HG03571 (cell line): ENCODE results near the gene PPP1R13B.
"Not testable (repeated sequence)": the region's sequence is repeated elsewhere in the genome, so short reads cannot be mapped to it uniquely, and the experiment has no call there.

Source experiments
- ATAC-seq: cut with Tn5 transposase; IDR thresholded peaks from one replicate; pipeline ENCODE4 v1.9.1; 2021; ENCODE audit not compliant: unreplicated experiment

Gene PPP1R13B

GRCh38 chr14:103859416-103860202 is 12.2 kb upstream of the PPP1R13B start:
- ATAC-seq: no peak

GRCh38 chr14:103858063-103858781 is 10.8 kb upstream of the PPP1R13B start:
- no peak for ATAC-seq

GRCh38 chr14:103857256-103857655 is 9.9 kb upstream of the PPP1R13B start:
- no peak for ATAC-seq

- ATAC-seq: no peak
These were observed 9.2 kb upstream of the PPP1R13B start for GRCh38 chr14:103856607-103857006.

GRCh38 chr14:103856105-103856504 is 8.7 kb upstream of the PPP1R13B start:
- no peak for ATAC-seq

- ATAC-seq: no peak
These were observed 8.3 kb upstream of the PPP1R13B start for GRCh38 chr14:103855734-103856095.

- ATAC-seq: no peak
These were observed 7.7 kb upstream of the PPP1R13B start for GRCh38 chr14:103854822-103855733.

- ATAC-seq: no peak
These were observed 6.8 kb upstream of the PPP1R13B start for GRCh38 chr14:103854017-103854808.

- ATAC-seq: no peak
These were observed 1.9 kb upstream of the PPP1R13B start for GRCh38 chr14:103849151-103849886.

GRCh38 chr14:103848175-103849077 is 1.1 kb upstream of the PPP1R13B start:
- ATAC-seq: peak; percentile 4

GRCh38 chr14:103846543-103847450 is 578 bp downstream of the PPP1R13B start:
- ATAC-seq: peak; percentile 36

- ATAC-seq: no peak
These were observed 1.3 kb downstream of the PPP1R13B start for GRCh38 chr14:103846097-103846496.

- ATAC-seq: no peak
These were observed 2.0 kb downstream of the PPP1R13B start for GRCh38 chr14:103845327-103845726.

GRCh38 chr14:103841265-103841664 is 6.1 kb downstream of the PPP1R13B start:
- not testable (repeated sequence) for ATAC-seq

GRCh38 chr14:103840014-103840413 is 7.4 kb downstream of the PPP1R13B start:
- ATAC-seq: no peak

GRCh38 chr14:103839579-103839978 is 7.8 kb downstream of the PPP1R13B start:
- ATAC-seq: no peak

GRCh38 chr14:103838117-103838516 is 9.3 kb downstream of the PPP1R13B start:
- ATAC-seq: no peak
